ENCODE measurements around the gene ALDH7A1.
A peak's percentile ranks its signal among the peaks of the same experiment; 100 is the strongest.
"Not testable (repeated sequence)": the region's sequence is repeated elsewhere in the genome, so short reads cannot be mapped to it uniquely, and the experiment has no call there.

ALDH7A1 gene

GRCh38 chr5:126631920-126632319 is 36.9 kb upstream of the ALDH7A1 start:
- CTCF ChIA-PET, result interaction anchor here (2.2 kb wide), 1 partner anchor 31 kb away, joined by 5 read pairs; the partner anchor contains the start of gene PHAX
- no peak overlapping the region for H3K4me3 ChIP-seq (ENCODE audit: low read depth, low read length)
- TF ChIP-seq CTCF (IDR thresholded peaks at IDR 0.05; ENCODE audit: insufficient read depth, low read length, missing control alignments), result no peak
- no peak for DNase-seq (ENCODE audit: low read depth, low spot score)
- POLR2A ChIA-PET, result no interaction called here

GRCh38 chr5:126628102-126628501 is 33.1 kb upstream of the ALDH7A1 start:
- no peak for TF ChIP-seq CTCF (IDR thresholded peaks at IDR 0.05; ENCODE audit: insufficient read depth, low read length, missing control alignments)
- POLR2A ChIA-PET, result no interaction called here
- no peak overlapping the region for H3K4me3 ChIP-seq (ENCODE audit: low read depth, low read length)
- DNase-seq (ENCODE audit: low read depth, low spot score), result no peak
- CTCF ChIA-PET, result interaction anchor here (1.3 kb wide), 1 partner anchor 48 kb away, joined by 3 read pairs; no protein-coding TSS in a partner anchor

- CTCF ChIA-PET, result interaction anchor here (0.9 to 3.2 kb wide), 4 partner anchors 19 to 182 kb away, joined by 3 to 20 read pairs (median 4); partner anchors contain the start of gene PHAX
- TF ChIP-seq CTCF (IDR thresholded peaks at IDR 0.05; ENCODE audit: insufficient read depth, low read length, missing control alignments), result no peak
- peak; percentile 87 for DNase-seq (ENCODE audit: low read depth, low spot score)
- H3K4me3 ChIP-seq (ENCODE audit: low read depth, low read length), result no peak overlapping the region
- POLR2A ChIA-PET, result no interaction called here
These were observed 29.5 kb upstream of the ALDH7A1 start for GRCh38 chr5:126624534-126624933.

GRCh38 chr5:126619781-126620180 is 24.8 kb upstream of the ALDH7A1 start:
- no peak overlapping the region for H3K4me3 ChIP-seq (ENCODE audit: low read depth, low read length)
- POLR2A ChIA-PET, result no interaction called here
- DNase-seq (ENCODE audit: low read depth, low spot score), result no peak
- TF ChIP-seq CTCF (IDR thresholded peaks at IDR 0.05; ENCODE audit: insufficient read depth, low read length, missing control alignments), result no peak
- CTCF ChIA-PET, result no interaction called here

- POLR2A ChIA-PET; H3K4me3 ChIP-seq (ENCODE audit: low read depth, low read length); CTCF ChIA-PET; DNase-seq (ENCODE audit: low read depth, low spot score): not testable (repeated sequence)
These were observed 22.6 kb upstream of the ALDH7A1 start for GRCh38 chr5:126617603-126618002.

GRCh38 chr5:126615286-126615685 is 20.3 kb upstream of the ALDH7A1 start:
- DNase-seq (ENCODE audit: low read depth, low spot score), result no peak
- TF ChIP-seq CTCF (IDR thresholded peaks at IDR 0.05; ENCODE audit: insufficient read depth, low read length, missing control alignments), result no peak
- POLR2A ChIA-PET, result interaction anchor here (0.6 kb wide), 1 partner anchor 9 kb away, joined by 3 read pairs; no protein-coding TSS in a partner anchor
- no peak overlapping the region for H3K4me3 ChIP-seq (ENCODE audit: low read depth, low read length)
- CTCF ChIA-PET, result interaction anchor here (1.0 to 2.1 kb wide), 2 partner anchors 14 to 165 kb away, joined by 3 to 7 read pairs; partner anchors contain the start of gene PHAX

- POLR2A ChIA-PET, result no interaction called here
- no peak for TF ChIP-seq CTCF (IDR thresholded peaks at IDR 0.05; ENCODE audit: insufficient read depth, low read length, missing control alignments)
- CTCF ChIA-PET, result interaction anchor here (1.0 to 1.3 kb wide), 2 partner anchors 9 to 13 kb away, joined by 3 to 5 read pairs; partner anchors contain the start of gene PHAX
- no peak overlapping the region for H3K4me3 ChIP-seq (ENCODE audit: low read depth, low read length)
- DNase-seq (ENCODE audit: low read depth, low spot score), result no peak
These were observed 19.0 kb upstream of the ALDH7A1 start for GRCh38 chr5:126613941-126614592.
